Measurements from ENCODE around the gene WWOX.

Gene WWOX

GRCh38 chr16:78117391-78117790 lies 17.9 kb downstream of the WWOX start:
- DNase-seq (ENCODE audit: insufficient read length, low spot score) (no peak), FAIRE-seq (no peak)

GRCh38 chr16:78118469-78119025 lies 19.1 kb downstream of the WWOX start:
- DNase-seq (ENCODE audit: insufficient read length, low spot score) = no peak
- FAIRE-seq = no peak
- no peak for TF ChIP-seq CTCF (IDR thresholded peaks at IDR 0.05; ENCODE audit: insufficient read depth, missing control alignments)

More at GRCh38 chr16:78117391-78117790, 17.9 kb downstream of the WWOX start:
- no peak for TF ChIP-seq CTCF (IDR thresholded peaks at IDR 0.05; ENCODE audit: insufficient read depth, missing control alignments)

GRCh38 chr16:78122774-78123315 lies 23.4 kb downstream of the WWOX start:
- DNase-seq (ENCODE audit: insufficient read length, low spot score) (no peak), FAIRE-seq (no peak)
- TF ChIP-seq CTCF (IDR thresholded peaks at IDR 0.05; ENCODE audit: insufficient read depth, missing control alignments) = peak; percentile 57

- DNase-seq (ENCODE audit: insufficient read length, low spot score) = no peak
- FAIRE-seq = no peak
- TF ChIP-seq CTCF (IDR thresholded peaks at IDR 0.05; ENCODE audit: insufficient read depth, missing control alignments) = no peak
Measured at GRCh38 chr16:78125112-78125844, 25.8 kb downstream of the WWOX start.

GRCh38 chr16:78126662-78127061 lies 27.2 kb downstream of the WWOX start:
- DNase-seq (ENCODE audit: insufficient read length, low spot score) = no peak
- FAIRE-seq = no peak
- TF ChIP-seq CTCF (IDR thresholded peaks at IDR 0.05; ENCODE audit: insufficient read depth, missing control alignments) = no peak

- TF ChIP-seq CTCF (IDR thresholded peaks at IDR 0.05; ENCODE audit: insufficient read depth, missing control alignments) = no peak
- no peak for FAIRE-seq
- no peak for DNase-seq (ENCODE audit: insufficient read length, low spot score)
Measured at GRCh38 chr16:78127130-78127529, 27.7 kb downstream of the WWOX start.

- DNase-seq (ENCODE audit: insufficient read length, low spot score) = no peak
- TF ChIP-seq CTCF (IDR thresholded peaks at IDR 0.05; ENCODE audit: insufficient read depth, missing control alignments) = no peak
- FAIRE-seq = no peak
Measured at GRCh38 chr16:78128913-78129312, 29.5 kb downstream of the WWOX start.
